ENCODE measurements around the gene INTS14. TPM values are rescaled to one million over a fixed set of nuclear protein-coding genes. Genes with fewer than 3 reads are reported as not detected.

Gene INTS14
- total and polyA plus RNA-seq, 9 of the 15 experiments (the other 6 are each of a cell fraction or from before 2014, with no cell fraction given): 30.5 to 92.4 (median 46.5) TPM

GRCh38 chr15:65598468-65598867 is 12.5 kb downstream of the INTS14 start (continued):
- TF ChIP-seq RBM22 (IDR thresholded peaks at IDR 0.05; ENCODE audit: low read depth, low read length, poor library complexity, severe bottlenecking) (no peak), C11orf30 (IDR thresholded peaks at IDR 0.05; ENCODE audit: low read depth) (peak; percentile 87), XRCC4 (IDR thresholded peaks at IDR 0.05; ENCODE audit: extremely low read depth, insufficient read depth, insufficient read length) (no peak), GTF2F1 (IDR thresholded peaks at IDR 0.05; ENCODE audit: low read depth, low read length) (no peak), SREBF2 (CRISPR knock-in tag; IDR thresholded peaks at IDR 0.05) (no peak), MAFK (IDR thresholded peaks at IDR 0.05; ENCODE audit: low read length) (peak; percentile 90), TGIF2 (CRISPR knock-in tag; IDR thresholded peaks at IDR 0.05) (no peak), ZNF444 (CRISPR knock-in tag; IDR thresholded peaks at IDR 0.05) (no peak), ZNF77 (CRISPR knock-in tag; IDR thresholded peaks at IDR 0.05) (no peak), BRCA1 (IDR thresholded peaks at IDR 0.05) (no peak), BRCA1 (CRISPR knock-in tag; IDR thresholded peaks at IDR 0.05) (no peak), ZNF830 (CRISPR knock-in tag; IDR thresholded peaks at IDR 0.05) (no peak), ZNF174 (CRISPR knock-in tag; IDR thresholded peaks at IDR 0.05) (no peak), ZBTB8A (IDR thresholded peaks at IDR 0.05; ENCODE audit: partially characterized antibody) (no peak), GATA2 (CRISPR knock-in tag; IDR thresholded peaks at IDR 0.05) (no peak), SIN3B (IDR thresholded peaks at IDR 0.05; ENCODE audit: low read depth) (no peak), SAFB (IDR thresholded peaks at IDR 0.05; ENCODE audit: borderline replicate concordance, low read depth, low read length) (no peak), FOS (IDR thresholded peaks at IDR 0.05; ENCODE audit: extremely low read depth, insufficient read length) (no peak), NBN (IDR thresholded peaks at IDR 0.05; ENCODE audit: low read depth) (no peak), MTA1 (IDR thresholded peaks at IDR 0.05; ENCODE audit: borderline replicate concordance) (no peak), CBFA2T3 (IDR thresholded peaks at IDR 0.05) (no peak), RUNX1 (IDR thresholded peaks at IDR 0.05; ENCODE audit: low read depth) (no peak)
- TF ChIP-seq, protein P1, sequence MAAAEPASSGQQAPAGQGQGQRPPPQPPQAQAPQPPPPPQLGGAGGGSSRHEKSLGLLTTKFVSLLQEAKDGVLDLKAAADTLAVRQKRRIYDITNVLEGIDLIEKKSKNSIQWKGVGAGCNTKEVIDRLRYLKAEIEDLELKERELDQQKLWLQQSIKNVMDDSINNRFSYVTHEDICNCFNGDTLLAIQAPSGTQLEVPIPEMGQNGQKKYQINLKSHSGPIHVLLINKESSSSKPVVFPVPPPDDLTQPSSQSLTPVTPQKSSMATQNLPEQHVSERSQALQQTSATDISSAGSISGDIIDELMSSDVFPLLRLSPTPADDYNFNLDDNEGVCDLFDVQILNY (CRISPR knock-in tag; IDR thresholded peaks at IDR 0.05): no peak
- TF ChIP-seq, protein P2, sequence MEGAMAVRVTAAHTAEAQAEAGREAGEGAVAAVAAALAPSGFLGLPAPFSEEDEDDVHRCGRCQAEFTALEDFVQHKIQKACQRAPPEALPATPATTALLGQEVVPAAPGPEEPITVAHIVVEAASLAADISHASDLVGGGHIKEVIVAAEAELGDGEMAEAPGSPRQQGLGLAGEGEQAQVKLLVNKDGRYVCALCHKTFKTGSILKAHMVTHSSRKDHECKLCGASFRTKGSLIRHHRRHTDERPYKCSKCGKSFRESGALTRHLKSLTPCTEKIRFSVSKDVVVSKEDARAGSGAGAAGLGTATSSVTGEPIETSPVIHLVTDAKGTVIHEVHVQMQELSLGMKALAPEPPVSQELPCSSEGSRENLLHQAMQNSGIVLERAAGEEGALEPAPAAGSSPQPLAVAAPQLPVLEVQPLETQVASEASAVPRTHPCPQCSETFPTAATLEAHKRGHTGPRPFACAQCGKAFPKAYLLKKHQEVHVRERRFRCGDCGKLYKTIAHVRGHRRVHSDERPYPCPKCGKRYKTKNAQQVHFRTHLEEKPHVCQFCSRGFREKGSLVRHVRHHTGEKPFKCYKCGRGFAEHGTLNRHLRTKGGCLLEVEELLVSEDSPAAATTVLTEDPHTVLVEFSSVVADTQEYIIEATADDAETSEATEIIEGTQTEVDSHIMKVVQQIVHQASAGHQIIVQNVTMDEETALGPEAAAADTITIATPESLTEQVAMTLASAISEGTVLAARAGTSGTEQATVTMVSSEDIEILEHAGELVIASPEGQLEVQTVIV (CRISPR knock-in tag; IDR thresholded peaks at IDR 0.05; ENCODE audit: borderline replicate concordance): no peak
- TF ChIP-seq, protein P3, sequence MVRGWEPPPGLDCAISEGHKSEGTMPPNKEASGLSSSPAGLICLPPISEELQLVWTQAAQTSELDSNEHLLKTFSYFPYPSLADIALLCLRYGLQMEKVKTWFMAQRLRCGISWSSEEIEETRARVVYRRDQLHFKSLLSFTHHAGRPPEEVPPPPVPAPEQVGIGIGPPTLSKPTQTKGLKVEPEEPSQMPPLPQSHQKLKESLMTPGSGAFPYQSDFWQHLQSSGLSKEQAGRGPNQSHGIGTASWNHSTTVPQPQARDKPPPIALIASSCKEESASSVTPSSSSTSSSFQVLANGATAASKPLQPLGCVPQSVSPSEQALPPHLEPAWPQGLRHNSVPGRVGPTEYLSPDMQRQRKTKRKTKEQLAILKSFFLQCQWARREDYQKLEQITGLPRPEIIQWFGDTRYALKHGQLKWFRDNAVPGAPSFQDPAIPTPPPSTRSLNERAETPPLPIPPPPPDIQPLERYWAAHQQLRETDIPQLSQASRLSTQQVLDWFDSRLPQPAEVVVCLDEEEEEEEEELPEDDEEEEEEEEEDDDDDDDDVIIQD (CRISPR knock-in tag; IDR thresholded peaks at IDR 0.05): no peak
